ENCODE measurements around the gene DNAH12.
"Not testable (repeated sequence)": the region's sequence is repeated elsewhere in the genome, so short reads cannot be mapped to it uniquely, and the experiment has no call there.

The DNAH12 gene

GRCh38 chr3:57309769-57310360 lies 234.3 kb downstream of the DNAH12 start:
- no peak for DNase-seq (ENCODE audit: low read depth in 3 of 3)

- not testable (repeated sequence) for DNase-seq (ENCODE audit: low read depth in 3 of 3)
Observed at GRCh38 chr3:57303520-57303919, 240.6 kb downstream of the DNAH12 start.

DNA sequence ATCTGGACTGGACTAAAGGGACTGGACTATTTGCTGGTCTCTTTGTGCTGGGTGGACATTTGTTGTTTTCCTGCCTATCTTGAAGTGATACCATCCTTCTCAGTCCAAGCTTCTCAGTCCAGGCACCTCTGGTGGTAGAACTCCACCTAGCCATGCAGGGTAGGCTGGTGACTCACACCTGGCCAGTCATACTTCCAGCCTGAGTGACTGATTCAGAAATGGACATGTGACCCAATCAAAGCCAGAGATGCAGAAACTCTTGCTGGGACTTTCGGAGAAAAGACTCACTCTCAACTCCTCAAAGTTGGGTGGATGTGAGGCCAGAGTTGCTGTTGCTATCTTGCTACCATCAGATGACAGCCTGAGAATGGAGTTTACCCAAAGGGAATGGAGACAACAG lies 246.1 kb downstream of the DNAH12 start:
- no peak for DNase-seq (ENCODE audit: low read depth in 3 of 3)

DNA sequence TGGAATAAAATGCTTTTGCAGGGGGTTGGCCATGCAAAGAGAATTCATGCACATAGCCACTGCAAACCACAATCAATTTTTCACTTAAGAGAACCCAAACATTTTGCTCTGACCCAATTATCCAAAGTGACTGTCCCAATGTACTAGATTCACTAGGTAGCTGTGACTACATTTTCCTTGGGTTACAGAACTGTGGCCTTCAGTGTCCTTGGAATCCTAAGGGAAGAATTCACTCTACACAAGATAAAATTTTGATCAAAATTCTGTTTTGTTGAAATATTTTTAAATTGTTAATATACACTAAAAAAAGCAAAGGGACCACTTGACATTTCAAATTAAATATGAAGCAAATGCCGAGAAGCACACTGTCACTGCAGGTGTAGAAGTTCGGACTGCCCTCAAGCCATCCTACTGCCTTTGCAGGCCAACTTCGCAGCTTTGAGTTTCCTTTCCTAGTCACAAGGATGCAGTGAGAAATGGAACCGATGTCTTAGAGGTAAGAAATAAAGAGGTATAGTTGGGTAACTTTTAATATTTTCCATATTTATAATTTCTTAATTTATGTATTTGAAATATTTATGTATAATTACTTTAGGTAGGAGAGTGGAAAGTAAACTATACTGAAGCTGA lies 251.1 kb downstream of the DNAH12 start:
- DNase-seq (ENCODE audit: low read depth in 3 of 3), result no peak

DNA sequence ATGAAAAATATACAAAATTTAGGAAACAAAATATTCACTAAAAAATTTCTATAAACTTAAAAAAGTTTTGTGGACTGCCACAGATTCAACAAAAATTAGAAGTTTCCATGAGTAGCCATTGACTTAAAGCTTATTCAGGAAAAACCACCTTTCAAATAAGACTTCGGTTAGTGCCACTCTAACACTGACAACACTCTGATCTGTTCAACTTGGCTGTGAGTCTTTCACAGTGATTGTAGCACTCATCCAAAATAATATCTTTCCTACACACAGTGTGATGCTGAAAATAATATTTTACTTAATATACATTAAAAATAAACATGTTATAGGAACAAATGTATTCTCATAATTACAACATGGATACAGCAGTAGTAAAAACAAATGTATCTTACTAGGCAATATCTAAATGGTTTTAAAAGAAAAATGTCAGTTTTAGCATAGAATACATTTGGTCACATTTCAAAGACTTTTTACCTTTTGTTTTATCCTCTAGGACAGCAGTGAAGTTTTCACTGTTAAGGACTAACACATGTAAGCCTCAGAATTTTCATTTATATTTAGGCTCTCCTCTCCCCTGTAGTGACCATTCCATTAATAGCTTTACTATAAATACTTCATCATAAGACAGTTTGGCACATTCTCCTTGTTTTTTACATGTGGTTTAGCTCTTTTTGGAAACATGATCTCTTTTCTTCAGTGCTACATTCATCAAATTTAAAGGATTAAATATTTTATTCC lies 251.8 kb downstream of the DNAH12 start, which contains the start of gene ASB14:
TSS of gene ASB14 (minus strand) at position 527 of the 738 bp plus-strand sequence. CDS start 652 bp downstream, outside the sequence.
- DNase-seq (ENCODE audit: low read depth in 3 of 3), result no peak

DNA sequence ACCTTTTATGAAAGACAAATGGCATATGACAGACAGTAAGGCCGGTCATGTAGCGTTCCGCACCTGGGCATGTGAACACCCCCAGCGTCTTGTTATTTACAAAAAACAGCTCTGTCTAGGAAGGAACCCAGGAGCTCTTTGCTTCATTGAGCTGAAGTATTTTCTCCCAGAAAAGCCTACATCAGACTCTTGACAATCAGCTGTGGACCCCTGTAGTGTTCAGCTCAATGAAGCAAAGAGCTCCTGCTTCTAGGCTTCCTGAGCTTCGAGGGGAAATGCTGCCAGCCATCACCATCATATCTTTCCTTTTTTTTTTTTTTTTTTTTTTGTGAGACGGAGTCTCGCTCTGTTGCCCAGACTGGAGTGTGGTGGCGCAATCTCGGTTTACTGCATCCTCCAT lies 255.7 kb downstream of the DNAH12 start:
- no peak for DNase-seq (ENCODE audit: low read depth in 3 of 3)

GRCh38 chr3:57287205-57287604 lies 256.9 kb downstream of the DNAH12 start:
- DNase-seq (ENCODE audit: low read depth in 3 of 3), result no peak

GRCh38 chr3:57283334-57283733 lies 260.8 kb downstream of the DNAH12 start:
- DNase-seq (ENCODE audit: low read depth in 3 of 3), result no peak

GRCh38 chr3:57281715-57282114 lies 262.4 kb downstream of the DNAH12 start:
- DNase-seq (ENCODE audit: low read depth in 3 of 3), result no peak

- no peak for DNase-seq (ENCODE audit: low read depth in 3 of 3)
Observed at GRCh38 chr3:57279685-57280084, 264.5 kb downstream of the DNAH12 start.

GRCh38 chr3:57278237-57278636 lies 265.9 kb downstream of the DNAH12 start:
- no peak for DNase-seq (ENCODE audit: low read depth in 3 of 3)

- no peak for DNase-seq (ENCODE audit: low read depth in 3 of 3)
Observed at GRCh38 chr3:57275393-57275792, 268.8 kb downstream of the DNAH12 start.

DNA sequence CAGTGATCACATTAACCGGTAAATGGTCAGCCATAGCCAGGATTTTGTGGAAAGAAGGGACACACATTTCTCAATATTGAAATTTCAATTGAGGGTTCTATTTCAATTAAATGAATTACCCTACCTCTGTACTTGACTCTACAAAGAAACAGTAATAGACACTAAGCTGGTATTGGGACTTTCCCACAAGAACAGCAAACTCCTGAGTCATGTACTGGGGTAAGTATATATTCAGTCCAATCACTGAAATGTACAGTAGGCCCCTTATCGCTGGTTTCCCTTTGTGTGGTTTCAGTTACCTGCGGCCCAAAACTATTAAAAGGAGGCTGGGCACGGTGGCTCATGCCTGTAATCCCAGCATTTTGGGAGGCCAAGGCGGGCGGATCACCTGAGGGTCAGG lies 269.3 kb downstream of the DNAH12 start:
- no peak for DNase-seq (ENCODE audit: low read depth in 3 of 3)

GRCh38 chr3:57268416-57268815 lies 275.7 kb downstream of the DNAH12 start:
- no peak for DNase-seq (ENCODE audit: low read depth in 3 of 3)

DNA sequence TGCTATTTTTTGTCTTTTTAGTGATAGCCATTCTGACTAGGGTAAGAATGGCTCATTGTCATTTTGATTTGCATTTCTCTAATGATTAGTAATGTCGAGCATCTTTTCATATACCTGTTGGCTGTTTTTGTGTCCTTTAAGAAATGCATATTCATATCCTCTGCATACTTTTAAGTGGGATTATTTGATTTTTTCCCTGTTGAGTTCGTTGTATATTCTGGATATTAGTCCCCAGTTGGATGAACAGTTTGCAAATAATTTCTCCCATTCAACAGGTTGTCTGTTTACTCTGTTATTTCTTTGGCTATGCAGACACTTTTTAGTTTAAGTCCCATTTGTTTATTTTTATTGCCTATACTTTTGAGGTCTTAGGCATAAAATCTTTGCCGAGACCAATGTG lies 282.2 kb downstream of the DNAH12 start:
- no peak for DNase-seq (ENCODE audit: low read depth in 3 of 3)

DNA sequence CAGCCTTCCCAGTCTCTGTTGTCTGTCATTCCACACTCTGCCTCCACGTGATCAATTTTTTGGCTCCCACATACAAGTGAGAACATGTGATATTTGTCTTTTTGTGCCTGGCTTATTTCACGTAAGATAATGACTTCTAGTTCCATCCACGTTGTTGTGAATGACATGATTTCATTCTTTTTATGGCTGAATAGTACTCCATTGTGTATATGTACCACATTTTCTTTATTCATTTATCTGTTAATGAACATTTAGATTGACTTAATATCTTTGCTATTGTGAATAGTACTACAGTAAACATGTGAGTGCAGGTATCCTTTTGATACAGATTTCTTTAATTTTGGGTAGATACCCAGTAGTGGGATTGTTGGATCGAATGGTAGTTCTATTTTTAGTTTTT lies 283.0 kb downstream of the DNAH12 start:
- DNase-seq (ENCODE audit: low read depth in 3 of 3), result no peak

DNA sequence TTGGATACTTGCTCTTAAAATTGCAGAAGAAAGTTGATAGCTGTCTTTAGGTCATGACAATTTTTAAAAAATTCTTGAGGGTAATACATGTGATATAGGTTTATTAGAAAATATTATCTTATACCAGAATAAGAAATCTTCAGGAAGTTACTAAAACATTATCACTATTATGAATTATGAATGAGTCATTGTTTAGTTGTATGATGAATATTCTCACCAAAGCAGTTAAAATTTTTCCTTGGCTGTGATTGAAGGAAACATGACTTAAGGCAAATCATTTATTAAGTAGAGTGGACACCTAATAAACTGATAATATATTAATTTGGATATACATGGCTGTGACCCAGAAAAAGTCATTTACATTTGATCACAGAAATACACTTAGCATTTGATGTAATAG lies 286.5 kb downstream of the DNAH12 start:
- no peak for DNase-seq (ENCODE audit: low read depth in 3 of 3)

DNA sequence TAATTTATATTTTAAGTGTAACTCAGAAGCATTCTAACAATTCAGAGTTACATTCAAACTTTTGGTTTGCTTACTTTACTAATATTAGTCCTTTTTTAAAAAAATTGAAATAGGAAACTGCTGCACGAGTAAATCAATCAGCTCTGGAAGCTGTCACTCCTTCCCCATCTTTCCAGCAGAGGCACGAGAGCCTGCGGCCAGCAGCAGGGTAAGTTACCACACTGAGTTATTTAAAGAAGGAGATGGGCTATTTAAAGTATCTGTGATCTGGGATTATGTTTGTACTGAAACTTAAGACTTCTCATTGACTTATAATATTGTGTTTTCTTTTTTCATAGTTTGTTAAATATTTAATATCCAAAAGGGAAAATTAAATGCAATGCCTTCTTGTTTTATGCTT lies 287.3 kb downstream of the DNAH12 start:
- DNase-seq (ENCODE audit: low read depth in 3 of 3), result no peak

DNA sequence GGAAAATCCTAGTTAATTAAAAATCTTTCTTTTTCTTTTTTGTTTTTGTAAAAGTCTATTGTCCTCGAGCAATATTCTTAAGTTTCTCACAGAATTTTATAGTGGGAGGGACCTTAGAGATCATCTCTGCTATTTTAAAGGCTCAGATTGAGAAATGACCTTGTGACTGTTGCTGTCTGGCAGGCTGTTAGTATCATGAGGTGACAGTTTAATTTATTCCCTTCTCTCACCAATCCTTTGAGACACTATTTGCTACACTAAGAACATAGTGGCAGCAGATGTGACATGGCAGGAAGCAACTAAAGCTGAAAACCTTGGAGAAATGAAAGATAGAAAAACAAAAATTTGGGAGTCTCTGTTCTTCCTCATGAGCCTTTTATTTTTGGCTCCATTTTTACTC lies 291.7 kb downstream of the DNAH12 start:
- DNase-seq (ENCODE audit: low read depth in 3 of 3), result no peak

GRCh38 chr3:57244946-57245345 lies 299.2 kb downstream of the DNAH12 start:
- DNase-seq (ENCODE audit: low read depth in 3 of 3), result no peak
